Right renal cortex interstitium (tissue), 3 donors: ENCODE measurements around the gene PNPLA6. TPM values are rescaled to one million over a fixed set of nuclear protein-coding genes. Genes with fewer than 3 reads are reported as not detected.

Source experiments
- DNase-seq, 3 donors: peaks; one replicate each; pipeline ENCODE4 v3.0.0-alpha.2; 2013; ENCODE audit warnings: low read depth in 3 of 3, low spot score in 2 of 3
- polyA plus RNA-seq, 3 donors: library from polyadenylated mRNA; unstranded; fragments of 120-200 nt; gene quantifications; one replicate each; pipeline ENCODE4 v1.2.1, GENCODE V29; 2013; ENCODE audit not compliant: insufficient read length in 3 of 3

The PNPLA6 gene
- polyA plus RNA-seq, 3 donors, result 29.4 to 39.1 (median 32.5) TPM

DNA sequence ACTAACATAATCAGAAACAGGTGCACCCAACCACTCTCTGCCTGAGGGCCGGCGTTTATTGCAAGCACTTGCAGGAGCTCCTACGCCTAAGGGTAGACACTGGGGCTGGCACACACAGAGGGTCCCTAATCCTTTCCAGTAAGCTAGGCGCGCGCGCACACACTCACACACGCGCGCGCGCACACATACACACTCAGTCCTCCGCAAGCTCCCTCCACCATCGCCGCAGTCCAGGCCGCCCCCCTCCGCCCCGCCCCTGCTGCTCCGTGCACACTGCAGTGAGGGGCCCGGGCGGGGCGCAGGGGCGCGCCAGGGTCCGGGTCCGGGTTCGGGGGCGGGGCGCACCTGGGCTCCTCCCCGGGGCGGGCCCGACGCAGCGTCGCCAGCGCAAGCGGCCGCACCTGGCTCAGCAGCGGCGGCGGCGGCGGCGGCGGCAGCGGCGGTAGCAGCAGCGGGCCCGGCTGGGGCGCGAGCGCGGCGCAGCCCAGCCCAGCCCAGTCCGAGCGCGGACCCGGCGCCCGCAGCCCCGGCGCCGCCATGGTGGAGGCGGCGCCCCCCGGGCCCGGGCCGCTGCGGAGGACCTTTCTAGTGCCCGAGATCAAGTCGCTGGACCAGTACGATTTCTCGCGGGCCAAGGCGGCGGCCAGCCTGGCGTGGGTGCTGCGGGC lies 60.1 kb downstream of the PNPLA6 start, which contains the start of gene CAMSAP3:
Gene CAMSAP3, plus strand, starts transcription at position 398 of the 668 bp plus-strand sequence. Its CDS starts 140 bp downstream, at position 538.
- DNase-seq, result peak; percentile 23 to 35 (median 31)

DNA sequence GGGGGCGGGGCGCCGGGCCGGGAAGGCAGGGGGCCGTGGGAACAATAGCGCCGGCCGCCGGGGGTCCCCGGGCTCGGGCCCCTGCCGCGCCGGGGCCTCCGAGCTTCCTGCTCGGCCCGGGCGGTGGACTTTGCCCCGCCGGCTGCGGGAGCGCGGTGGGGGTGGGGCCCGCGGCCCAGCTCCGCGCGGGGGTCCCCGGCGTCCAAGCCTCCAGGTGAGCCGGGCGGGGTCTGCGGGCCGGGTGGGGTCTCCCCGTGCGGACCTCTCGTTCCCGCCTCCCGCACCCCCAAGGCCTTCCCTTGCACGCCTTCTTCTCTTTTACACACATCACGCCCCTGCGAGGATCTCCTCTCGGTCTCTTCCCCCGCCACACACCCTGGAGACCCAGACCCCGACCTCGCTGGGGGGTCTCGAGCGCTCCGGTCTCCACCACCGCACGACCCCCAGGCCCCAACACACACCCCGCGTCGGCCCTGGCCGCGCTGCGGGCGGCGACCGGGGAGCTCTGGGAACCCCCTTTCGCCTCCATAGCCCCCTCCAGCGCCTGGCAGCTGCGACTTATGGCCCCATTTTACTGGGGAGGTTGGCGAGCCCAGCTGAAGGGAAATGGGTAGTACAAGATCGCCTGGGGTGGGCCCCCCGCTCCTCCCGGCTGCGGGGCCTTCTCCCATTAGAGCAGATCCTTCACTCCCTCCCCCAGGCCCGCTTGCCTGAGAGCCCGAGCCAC lies 60.9 kb downstream of the PNPLA6 start:
- no peak for DNase-seq

DNA sequence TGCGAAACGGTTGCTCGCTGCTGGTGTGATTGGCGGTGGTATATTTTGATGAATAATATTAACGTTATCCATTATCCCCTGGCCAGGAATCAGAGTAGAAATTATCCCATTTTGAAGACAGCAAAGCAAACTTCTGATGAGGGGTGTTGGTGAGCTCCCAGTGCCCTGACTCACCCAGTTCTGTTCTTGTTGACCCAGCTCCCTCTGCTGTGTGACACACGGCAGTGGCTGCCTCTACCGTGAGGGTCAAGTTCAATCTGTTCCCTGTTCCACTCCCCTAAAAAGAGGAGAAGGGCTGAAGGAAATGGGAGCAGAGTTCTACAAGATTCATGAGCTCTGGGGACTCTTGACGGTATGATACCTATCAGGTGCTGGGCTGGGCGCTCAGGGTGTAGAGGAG lies 62.2 kb downstream of the PNPLA6 start:
- DNase-seq, result no peak

DNA sequence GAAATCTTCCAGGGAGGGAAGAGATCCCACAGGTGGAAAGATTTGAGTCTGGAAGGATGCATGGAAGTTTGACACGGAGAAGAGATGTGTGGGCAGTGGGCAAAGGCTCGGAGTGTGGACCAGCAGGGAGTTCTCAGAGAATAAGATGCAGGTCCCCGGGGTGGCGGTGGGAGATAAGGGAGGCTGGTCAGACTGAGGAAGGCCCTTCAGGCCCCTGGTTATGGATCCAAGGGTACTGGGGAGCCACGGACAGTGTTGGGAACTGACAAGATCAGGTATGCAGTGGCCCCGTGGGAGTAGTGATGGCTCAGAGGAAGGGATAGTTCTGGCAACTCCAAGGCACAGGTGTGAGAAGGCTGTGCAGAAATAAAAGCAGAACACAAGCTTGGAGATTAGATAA lies 62.7 kb downstream of the PNPLA6 start:
- no peak for DNase-seq

DNA sequence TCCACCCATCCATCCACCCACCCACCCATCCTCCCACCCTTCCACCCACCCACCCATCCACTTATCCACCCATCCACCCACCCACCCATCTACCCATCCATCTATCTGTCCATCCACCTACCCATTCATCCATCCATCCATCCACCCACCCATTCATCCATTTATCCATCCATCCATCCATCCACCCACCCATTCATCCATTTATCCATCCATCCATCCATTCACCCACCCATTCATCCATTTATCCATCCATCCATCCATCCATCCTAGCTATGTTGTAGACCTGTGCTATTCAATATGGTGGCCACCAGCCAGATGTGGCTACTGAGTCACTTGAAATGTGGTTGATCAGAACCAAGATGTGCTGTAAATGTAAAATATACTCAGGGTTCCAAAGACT lies 65.2 kb downstream of the PNPLA6 start:
- DNase-seq, result no peak

DNA sequence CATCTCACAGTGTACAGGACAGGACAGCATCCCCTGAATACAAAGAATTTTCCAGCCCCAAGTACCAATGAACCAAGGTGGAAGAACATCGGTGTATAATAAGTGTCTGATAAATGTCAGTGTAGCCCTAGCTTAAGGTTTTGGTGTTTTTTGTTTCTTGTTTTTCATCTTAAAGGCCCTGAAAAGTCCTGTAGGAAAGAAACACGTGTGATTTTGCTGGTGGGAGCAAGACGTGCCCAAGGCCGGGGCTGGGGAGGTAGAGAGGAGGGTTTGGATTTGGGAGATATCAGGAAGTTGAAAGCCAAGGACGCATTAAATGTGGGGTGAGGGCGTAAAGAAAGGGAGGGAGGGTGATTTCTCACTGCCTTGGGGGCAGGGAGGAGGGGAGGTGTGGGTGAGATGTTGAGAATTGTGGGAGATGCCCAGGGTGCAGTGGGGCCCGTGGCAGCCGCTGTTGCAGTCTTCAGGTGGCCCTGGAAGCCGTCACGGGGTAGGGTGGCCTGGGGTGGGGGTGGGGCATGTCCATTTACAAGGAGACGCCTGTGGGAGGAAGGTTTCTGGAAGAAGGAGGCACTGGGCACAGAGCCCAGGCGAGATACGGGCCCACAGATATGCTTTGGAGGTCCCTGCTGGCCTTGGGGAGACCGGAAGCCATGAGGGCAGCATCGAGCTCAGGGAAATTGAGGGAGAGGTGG lies 66.9 kb downstream of the PNPLA6 start:
- DNase-seq, result no peak

DNA sequence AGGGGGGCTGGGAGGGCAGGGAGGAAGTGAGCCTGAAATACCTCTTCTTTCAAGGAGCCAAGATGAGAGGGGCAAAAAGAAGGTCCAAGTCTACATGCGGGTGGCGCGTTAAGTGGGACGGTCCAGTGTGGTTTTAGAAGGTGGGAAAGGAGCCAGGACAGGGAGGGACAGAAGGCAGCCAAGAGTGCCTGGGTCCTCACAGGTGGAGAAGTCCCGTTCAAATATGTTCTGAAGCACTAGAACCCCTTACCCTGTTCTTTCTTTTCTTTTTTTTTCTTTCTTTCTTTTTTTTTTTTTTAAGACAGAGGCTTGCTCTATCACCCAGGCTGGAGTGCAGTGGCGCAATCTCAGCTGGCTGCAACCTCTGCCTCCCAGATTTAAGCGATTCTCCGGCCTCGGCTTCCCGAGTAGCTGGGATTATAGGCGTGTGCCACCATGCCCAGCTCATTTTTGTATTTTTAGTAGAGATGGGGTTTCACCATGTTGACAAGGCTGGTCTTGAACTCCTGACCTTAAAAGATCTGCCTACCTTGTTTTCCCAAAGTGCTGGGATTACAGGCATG lies 67.5 kb downstream of the PNPLA6 start:
- DNase-seq, result no peak

DNA sequence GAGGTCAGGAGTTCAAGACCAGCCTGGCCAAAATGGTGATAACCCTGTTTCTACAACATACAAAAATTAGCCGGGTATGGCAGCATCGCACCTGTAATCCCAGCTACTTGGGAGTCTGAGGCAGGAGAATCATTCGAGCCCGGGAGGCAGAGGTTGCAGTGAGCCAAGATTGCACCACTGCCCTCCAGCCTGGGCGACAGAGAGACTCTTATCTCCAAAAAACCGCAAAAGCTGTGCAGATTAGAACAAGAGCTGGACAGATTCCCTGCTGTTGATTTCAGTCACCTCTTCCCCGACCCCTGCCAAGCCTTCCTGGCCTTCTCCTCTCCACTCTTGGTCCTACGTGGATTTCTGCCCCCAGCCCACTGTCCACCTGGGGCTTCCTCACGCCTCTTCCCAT lies 68.4 kb downstream of the PNPLA6 start:
- DNase-seq, result no peak

DNA sequence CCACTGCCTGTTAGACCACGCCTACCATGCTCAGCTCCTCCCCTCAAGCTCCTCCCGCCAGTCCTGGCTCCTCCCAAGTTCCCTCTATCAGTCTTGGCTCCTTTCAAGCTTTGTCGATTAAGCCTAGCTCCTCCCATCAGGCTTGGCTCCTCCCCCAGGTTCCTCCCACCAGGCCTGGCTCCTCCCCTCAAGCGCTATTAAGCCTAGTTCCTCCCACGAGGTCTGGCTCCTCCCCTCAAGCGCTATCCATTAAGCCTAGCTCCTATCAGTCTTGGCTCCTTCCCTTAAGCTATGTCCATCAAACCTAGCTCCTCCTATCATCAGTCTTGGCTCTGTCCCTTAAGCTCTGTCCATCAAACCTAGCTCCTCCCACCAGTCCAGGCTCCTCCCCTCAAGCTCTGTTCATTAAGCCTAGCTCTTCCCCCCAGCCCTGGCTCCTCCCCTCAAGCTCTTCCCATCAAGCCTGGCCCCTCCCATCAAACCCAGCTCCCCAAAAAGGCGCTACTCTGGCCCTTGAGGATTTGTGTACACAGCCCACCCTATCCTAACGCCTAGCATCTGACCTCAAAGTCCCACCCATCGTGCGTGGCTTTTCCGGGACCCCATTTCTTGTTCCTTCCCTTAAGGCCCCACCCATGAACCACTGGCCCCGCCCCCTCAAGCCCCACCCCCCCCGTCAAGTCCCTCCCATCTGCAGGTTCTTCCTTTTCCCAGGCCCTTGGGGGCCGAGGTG lies 70.1 kb downstream of the PNPLA6 start:
- DNase-seq, result no peak

DNA sequence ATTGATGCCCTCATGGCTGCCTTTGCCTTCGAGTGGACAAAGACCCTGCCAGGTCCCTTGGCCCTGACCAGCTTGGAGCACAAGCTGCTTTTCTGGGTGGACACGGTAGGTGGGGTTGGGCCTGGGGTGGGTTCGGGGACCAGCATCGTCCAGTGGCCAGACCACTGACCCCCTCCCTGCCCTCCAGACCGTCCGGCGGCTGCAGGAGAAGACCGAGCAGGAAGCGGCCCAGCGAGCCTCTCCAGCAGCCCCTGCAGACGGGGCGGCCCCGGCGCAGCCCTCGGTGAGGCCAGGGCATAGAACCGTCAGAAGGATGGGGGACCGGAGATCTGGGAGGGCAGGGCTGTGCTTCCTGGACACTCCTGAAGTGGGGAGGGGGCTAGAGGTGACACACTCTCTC lies 70.8 kb downstream of the PNPLA6 start:
- DNase-seq, result no peak

DNA sequence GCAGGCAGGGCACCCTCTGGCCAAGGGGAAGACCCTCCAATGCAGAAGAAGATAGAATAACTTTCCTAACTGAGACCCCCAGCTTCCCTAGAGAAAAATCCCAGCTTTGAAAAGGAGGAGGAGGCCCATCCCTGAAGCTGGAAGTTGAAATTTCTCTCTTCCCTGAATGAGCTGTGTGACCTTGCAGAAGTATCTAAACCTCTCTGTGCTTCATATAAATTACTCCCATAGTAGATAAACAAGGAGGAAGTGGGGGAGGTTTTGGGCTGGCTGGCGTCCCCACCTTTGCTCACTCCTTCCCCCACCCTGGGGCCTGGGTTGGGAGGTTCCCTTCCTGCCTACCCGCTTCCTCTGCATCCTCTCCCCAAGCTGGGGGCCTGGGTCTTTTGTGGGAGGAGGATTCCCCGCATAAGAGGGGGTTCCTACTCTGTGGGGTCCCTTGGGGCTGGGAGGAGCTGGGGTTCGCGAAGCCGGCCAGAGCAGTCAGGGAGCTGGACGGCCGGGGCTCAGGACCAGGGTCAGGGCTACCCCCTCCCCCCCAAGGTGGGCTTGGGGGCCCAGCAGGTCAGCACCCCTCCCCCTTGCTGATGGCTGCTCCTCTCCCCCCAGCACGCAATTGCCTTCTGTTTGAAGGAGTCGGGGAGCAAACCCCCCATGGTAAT lies 71.8 kb downstream of the PNPLA6 start:
- DNase-seq, result no peak

DNA sequence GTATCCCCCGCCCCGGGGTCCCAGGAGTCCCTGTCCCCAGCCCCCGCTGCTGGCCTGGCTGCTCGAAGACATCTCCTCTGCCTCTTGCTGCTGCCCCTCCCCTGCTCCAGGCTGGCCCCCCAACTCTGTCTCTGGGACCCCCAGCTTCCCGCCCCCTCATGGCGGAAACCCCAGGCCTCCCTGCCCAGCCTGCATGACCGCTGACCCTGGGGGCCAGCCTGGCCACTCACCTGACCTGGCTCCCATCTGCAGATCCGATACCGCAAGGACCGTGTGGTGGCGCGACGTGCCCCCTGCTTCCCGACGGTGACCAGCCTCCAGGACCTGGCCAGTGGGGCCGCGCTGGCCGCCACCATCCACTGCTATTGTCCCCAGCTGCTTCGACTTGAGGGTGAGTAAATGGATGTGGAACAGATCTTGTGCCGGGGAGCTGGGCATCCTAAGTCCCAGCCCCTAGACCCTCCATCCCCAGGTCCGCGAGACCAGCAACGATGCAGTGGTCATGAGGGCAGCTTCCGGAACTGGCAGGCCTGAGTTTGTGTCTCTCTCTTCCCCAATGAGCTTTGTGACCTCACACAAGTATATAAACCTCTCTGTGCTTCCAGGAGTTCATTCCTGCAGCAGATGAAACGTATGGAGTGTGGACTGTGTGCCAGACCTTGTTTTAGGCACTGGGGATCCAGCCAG lies 72.5 kb downstream of the PNPLA6 start:
- no peak for DNase-seq

DNA sequence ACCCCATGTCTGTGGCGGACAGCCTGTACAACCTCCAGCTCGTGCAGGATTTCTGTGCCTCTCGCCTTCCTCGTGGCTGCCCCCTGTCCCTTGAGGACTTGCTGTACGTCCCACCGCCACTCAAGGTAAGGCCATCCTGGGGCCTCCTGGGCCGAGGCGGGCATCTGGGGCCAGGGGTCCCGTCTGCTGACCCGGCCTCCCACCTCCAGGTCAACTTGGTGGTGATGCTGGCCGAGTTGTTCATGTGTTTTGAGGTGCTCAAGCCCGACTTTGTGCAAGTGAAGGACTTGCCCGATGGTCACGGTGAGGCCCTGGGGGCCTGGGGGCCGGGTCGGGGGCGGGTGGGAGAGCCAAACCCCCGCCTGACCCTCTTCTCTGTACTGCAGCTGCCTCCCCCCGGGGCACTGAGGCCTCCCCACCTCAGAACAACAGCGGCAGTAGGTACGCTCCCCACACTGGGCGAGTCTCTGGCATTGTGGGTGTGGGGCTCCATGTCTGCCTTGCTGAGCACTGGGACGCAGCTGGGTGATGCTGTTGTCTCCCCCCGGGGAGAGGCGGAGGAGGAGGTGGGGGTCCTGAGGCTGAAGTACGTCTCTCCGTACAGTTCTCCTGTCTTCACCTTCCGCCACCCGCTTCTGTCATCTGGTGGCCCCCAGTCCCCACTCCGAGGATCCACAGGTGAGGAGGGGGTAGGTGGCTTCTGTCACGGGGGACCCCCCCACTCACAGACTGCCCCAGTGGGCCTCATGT lies 75.1 kb downstream of the PNPLA6 start:
- DNase-seq, result no peak

Other genes with a start within 250 kb of the PNPLA6 start
- 10 to 100 TPM; 24.8 to 29.2 (median 26.4) TPM for gene INSR, start 241.3 kb upstream of the PNPLA6 start, polyA plus RNA-seq
- 10 to 100 TPM; 22.9 to 31.3 (median 26.3) TPM for gene ARHGEF18, start 186.8 kb upstream of the PNPLA6 start, polyA plus RNA-seq
- gene PEX11G, start 46.7 kb upstream of the PNPLA6 start, polyA plus RNA-seq, result 1 to 10 TPM; 4.7 to 6.2 (median 5.4) TPM
- gene ZNF358, start 19.6 kb upstream of the PNPLA6 start, polyA plus RNA-seq, result 10 to 100 TPM; 28.7 to 39.8 (median 32.4) TPM
- 10 to 100 TPM; 13.5 to 15.0 (median 13.9) TPM for gene MCOLN1, start 13.1 kb upstream of the PNPLA6 start, polyA plus RNA-seq
- gene CAMSAP3, start 60.1 kb downstream of the PNPLA6 start, polyA plus RNA-seq, result 10 to 100 TPM; 12.3 to 15.4 (median 12.5) TPM
- 10 to 100 TPM; 30.3 to 35.7 (median 30.9) TPM for gene XAB2, start 93.8 kb downstream of the PNPLA6 start, polyA plus RNA-seq
- 100 to 1,000 TPM; 114 to 139 (median 125) TPM for gene PET100, start 94.1 kb downstream of the PNPLA6 start, polyA plus RNA-seq
- gene PCP2, start 98.0 kb downstream of the PNPLA6 start, polyA plus RNA-seq, result under 1 TPM; 0.58 to 0.83 (median 0.62) TPM
- gene STXBP2, start 101.4 kb downstream of the PNPLA6 start, polyA plus RNA-seq, result 10 to 100 TPM; 60.0 to 69.0 (median 61.0) TPM
- 1 to 10 TPM in 2 of 3 donors, under 1 TPM in 1; 0.64 to 1.5 (median 1.3) TPM for gene RETN, start 133.3 kb downstream of the PNPLA6 start, polyA plus RNA-seq
- gene MCEMP1, start 141.4 kb downstream of the PNPLA6 start, polyA plus RNA-seq, result under 1 TPM in 2 of 3 donors, not detected in 1; 0.10 to 0.44 TPM
- 10 to 100 TPM; 39.8 to 49.0 (median 46.4) TPM for gene TRAPPC5, start 145.1 kb downstream of the PNPLA6 start, polyA plus RNA-seq
- gene FCER2, start 166.4 kb downstream of the PNPLA6 start, polyA plus RNA-seq, result under 1 TPM in 1 of 3 donors, not detected in 2; 0.22 TPM
- not detected for gene CLEC4G, start 196.4 kb downstream of the PNPLA6 start, polyA plus RNA-seq
- gene CD209, start 211.8 kb downstream of the PNPLA6 start, polyA plus RNA-seq, result 1 to 10 TPM in 2 of 3 donors, under 1 TPM in 1; 0.94 to 1.4 (median 1.3) TPM
- 1 to 10 TPM; 2.0 to 4.2 (median 2.1) TPM for gene CLEC4M, start 227.5 kb downstream of the PNPLA6 start, polyA plus RNA-seq